Thymus (tissue), 11 donors: Measurements from ENCODE around the gene MPPED2. TPM values are rescaled to one million over a fixed set of nuclear protein-coding genes. Genes with fewer than 3 reads are reported as not detected.

Source experiments
- DNase-seq, 9 donors: peaks; one replicate each; pipeline ENCODE4 v3.0.0-alpha.2; 2013; ENCODE audit warnings: low spot score in 9 of 9, low read depth in 6 of 9, missing footprints in 1 of 9
- H3K27ac ChIP-seq, 2 donors: one replicate each; pipeline ENCODE4 v1.5.1; 2013; ENCODE audit warnings: control low read depth in 1 of 2, low read depth in 1 of 2, low read length in 1 of 2, mild to moderate bottlenecking in 1 of 2, moderate library complexity in 1 of 2
- H3K27me3 ChIP-seq, 2 donors: one replicate each; pipeline ENCODE4 v1.5.1; 2013; ENCODE audit warnings: low read length in 1 of 2; ENCODE audit not compliant: control insufficient read depth in 2 of 2, insufficient read depth in 1 of 2
- H3K36me3 ChIP-seq, 2 donors: one replicate each; pipeline ENCODE4 v1.5.1; 2013; ENCODE audit warnings: low read length in 1 of 2, mild to moderate bottlenecking in 1 of 2, moderate library complexity in 1 of 2; ENCODE audit not compliant: control insufficient read depth in 2 of 2, insufficient read depth in 2 of 2
- H3K4me1 ChIP-seq, 2 donors: one replicate each; pipeline ENCODE4 v1.5.1; 2013; ENCODE audit warnings: low read length in 2 of 2; ENCODE audit not compliant: control insufficient read depth in 2 of 2, insufficient read depth in 2 of 2
- H3K4me3 ChIP-seq, 2 donors: one replicate each; pipeline ENCODE4 v1.5.1; 2013; ENCODE audit warnings: low read length in 2 of 2, control low read depth in 1 of 2, mild to moderate bottlenecking in 1 of 2
- H3K9me3 ChIP-seq, 2 donors: one replicate each; pipeline ENCODE4 v1.5.1; 2013; ENCODE audit warnings: low read length in 1 of 2, mild to moderate bottlenecking in 1 of 2; ENCODE audit not compliant: control insufficient read depth in 2 of 2, insufficient read depth in 1 of 2
- WGBS: extraction: QIAGEN DNeasy Blood & Tissue Kit; methylation state at CpG from one replicate; pipeline ENCODE4 v1.1.7; 2013; 5-methylcytosine and 5-hydroxymethylcytosine counted together
- polyA plus RNA-seq: library from polyadenylated mRNA; stranded (reverse); fragments of 200-250 nt; gene quantifications from one replicate; pipeline ENCODE4 v1.2.3, GENCODE V29; 2013
- total RNA-seq: library from RNA; stranded (reverse); fragments of 120-200 nt; gene quantifications from one replicate; pipeline ENCODE4 v1.2.4, GENCODE V29; 2013
- donor health status: healthy.

MPPED2 gene
- total and polyA plus RNA-seq, 2 donors = 1.1 to 6.2 TPM

GRCh38 chr11:30503156-30503555, 83.0 kb downstream of the MPPED2 start:
- no peaks in the 10 kb centered on the region for H3K27me3 ChIP-seq
- H3K9me3 ChIP-seq = no peaks in the 10 kb centered on the region
- H3K4me1 ChIP-seq = no peaks in the 10 kb centered on the region
- 87% methylated on average over 6 of the region's 6 CpGs for WGBS
- no peaks in the 10 kb centered on the region for H3K36me3 ChIP-seq
- no peak overlapping the region for H3K4me3 ChIP-seq
- no peak overlapping the region for H3K27ac ChIP-seq
- DNase-seq = no peak

GRCh38 chr11:30502305-30502704, 83.8 kb downstream of the MPPED2 start:
- DNase-seq = no peak
- 93% methylated on average over 2 of the region's 2 CpGs for WGBS
- no peaks in the 10 kb centered on the region for H3K9me3 ChIP-seq
- H3K36me3 ChIP-seq = no peaks in the 10 kb centered on the region
- H3K27ac ChIP-seq = no peak overlapping the region
- H3K4me3 ChIP-seq = no peak overlapping the region
- H3K4me1 ChIP-seq = no peaks in the 10 kb centered on the region
- no peaks in the 10 kb centered on the region for H3K27me3 ChIP-seq

- no peak overlapping the region for H3K27ac ChIP-seq
- no peaks in the 10 kb centered on the region for H3K9me3 ChIP-seq
- no peak overlapping the region for H3K4me3 ChIP-seq
- no peaks in the 10 kb centered on the region for H3K27me3 ChIP-seq
- WGBS = 92% methylated on average over 2 of the region's 2 CpGs
- DNase-seq = no peak
- no peaks in the 10 kb centered on the region for H3K36me3 ChIP-seq
- no peaks in the 10 kb centered on the region for H3K4me1 ChIP-seq
Observed at GRCh38 chr11:30501744-30502143, 84.4 kb downstream of the MPPED2 start.

- H3K9me3 ChIP-seq = no peaks in the 10 kb centered on the region
- WGBS = 88% methylated on average over 1 of the region's 1 CpG
- H3K4me3 ChIP-seq = no peak overlapping the region
- H3K27ac ChIP-seq = no peak overlapping the region
- no peak for DNase-seq
- no peaks in the 10 kb centered on the region for H3K27me3 ChIP-seq
- no peaks in the 10 kb centered on the region for H3K36me3 ChIP-seq
- no peaks in the 10 kb centered on the region for H3K4me1 ChIP-seq
Observed at GRCh38 chr11:30499940-30500339, 86.2 kb downstream of the MPPED2 start.

GRCh38 chr11:30497600-30497999, 88.6 kb downstream of the MPPED2 start:
- no peak for DNase-seq
- no peak overlapping the region for H3K4me3 ChIP-seq
- 96% methylated on average over 5 of the region's 5 CpGs for WGBS
- H3K9me3 ChIP-seq = no peaks in the 10 kb centered on the region
- no peaks in the 10 kb centered on the region for H3K27me3 ChIP-seq
- H3K4me1 ChIP-seq = no peaks in the 10 kb centered on the region
- no peaks in the 10 kb centered on the region for H3K36me3 ChIP-seq
- H3K27ac ChIP-seq = no peak overlapping the region

GRCh38 chr11:30496935-30497334, 89.2 kb downstream of the MPPED2 start:
- WGBS = 94% methylated on average over 3 of the region's 3 CpGs
- H3K36me3 ChIP-seq = no peaks in the 10 kb centered on the region
- H3K9me3 ChIP-seq = no peaks in the 10 kb centered on the region

GRCh38 chr11:30495437-30495836, 90.7 kb downstream of the MPPED2 start:
- 84% methylated on average over 5 of the region's 5 CpGs for WGBS
- no peaks in the 10 kb centered on the region for H3K9me3 ChIP-seq

More at GRCh38 chr11:30496935-30497334, 89.2 kb downstream of the MPPED2 start:
- Histone ChIP-seq H3K27ac (no peak overlapping the region), H3K27me3 (no peaks in the 10 kb centered on the region), H3K4me1 (no peaks in the 10 kb centered on the region), H3K4me3 (no peak overlapping the region)
- DNase-seq = no peak

GRCh38 chr11:30489511-30489910, 96.6 kb downstream of the MPPED2 start:
- 91% methylated on average over 4 of the region's 4 CpGs for WGBS
- H3K36me3 ChIP-seq = no peaks in the 10 kb centered on the region
- peak overlapping the region in 1 of 2 donors; percentile 7 for H3K27ac ChIP-seq
- H3K9me3 ChIP-seq = no peaks in the 10 kb centered on the region
- no peak overlapping the region for H3K4me3 ChIP-seq
- DNase-seq = no peak
- H3K4me1 ChIP-seq = no peaks in the 10 kb centered on the region
- H3K27me3 ChIP-seq = no peaks in the 10 kb centered on the region

More at GRCh38 chr11:30495437-30495836, 90.7 kb downstream of the MPPED2 start:
- H3K27ac ChIP-seq = no peak overlapping the region
- no peak for DNase-seq
- no peaks in the 10 kb centered on the region for H3K36me3 ChIP-seq
- no peak overlapping the region for H3K4me3 ChIP-seq
- H3K27me3 ChIP-seq = no peaks in the 10 kb centered on the region
- no peaks in the 10 kb centered on the region for H3K4me1 ChIP-seq

- no peak for DNase-seq
- Histone ChIP-seq H3K27me3 (no peaks in the 10 kb centered on the region), H3K4me1 (no peaks in the 10 kb centered on the region), H3K27ac (no peak overlapping the region), H3K4me3 (no peak overlapping the region), H3K9me3 (no peaks in the 10 kb centered on the region), H3K36me3 (no peaks in the 10 kb centered on the region)
- WGBS = 91% methylated on average over 1 of the region's 1 CpG
Observed at GRCh38 chr11:30489076-30489475, 97.1 kb downstream of the MPPED2 start.
